IMR-90 (cell line): Measurements from ENCODE around the gene SYNE1. TPM values are rescaled to one million over a fixed set of nuclear protein-coding genes. Genes with fewer than 3 reads are reported as not detected.

Experiments used
- ATAC-seq: fragments of 200-7000 bp; cut with Tn5 transposase; 2 replicates; pipeline ENCODE4 v1.9.1; 2020; ENCODE audit warnings: low read depth, mild to moderate bottlenecking, moderate library complexity
- BruUV-seq: library from RNA; stranded (reverse); fragments of 400-500 nt; replicated peaks from 2 replicates; lab custom pipeline; 2021; lab: Mats Ljungman, UMichigan
- CTCF ChIA-PET: fragments of 300-600 bp; formaldehyde crosslinking; extraction: SDS; loops from one replicate; lab custom pipeline; 2021; ENCODE audit warnings: antibody characterized with exemption; lab: Yijun Ruan, JAX
- POLR2A ChIA-PET: fragments of 300-600 bp; sonication (Branson Sonifier 250); formaldehyde crosslinking; loops from one replicate; lab custom pipeline; 2022; ENCODE audit warnings: antibody characterized with exemption; ENCODE audit not compliant: unreplicated experiment; lab: Charles Lee
- DNase-seq: peaks from one replicate; pipeline ENCODE4 v3.0.0; 2013
- H2AFZ ChIP-seq: replicated peaks from 2 replicates; pipeline ENCODE3; 2013; ENCODE audit warnings: low read length, mild to moderate bottlenecking; ENCODE audit not compliant: poor library complexity
- H2AK5ac ChIP-seq: 2 replicates; pipeline ENCODE4 v1.6.1; 2013; ENCODE audit warnings: low read depth, low read length, inconsistent platforms
- H2AK9ac ChIP-seq: replicated peaks from 2 replicates; pipeline ENCODE3; 2013; ENCODE audit warnings: mild to moderate bottlenecking, low read depth, low read length, moderate library complexity; ENCODE audit not compliant: poor library complexity
- H2BK120ac ChIP-seq: 2 replicates; pipeline ENCODE4 v1.6.1; 2013; ENCODE audit warnings: low read depth, low read length, inconsistent platforms
- H2BK15ac ChIP-seq: 3 replicates; pipeline ENCODE4 v1.6.1; 2013; ENCODE audit warnings: low read depth, low read length, inconsistent platforms
- H2BK20ac ChIP-seq: 2 replicates; pipeline ENCODE4 v1.6.1; 2013; ENCODE audit warnings: low read depth, mild to moderate bottlenecking, inconsistent platforms, low read length, moderate library complexity
- H2BK5ac ChIP-seq: 2 replicates; pipeline ENCODE4 v1.6.1; 2013; ENCODE audit warnings: mild to moderate bottlenecking, low read depth, low read length, inconsistent platforms; ENCODE audit not compliant: poor library complexity, severe bottlenecking
- H3K14ac ChIP-seq: replicated peaks from 2 replicates; pipeline ENCODE4 v1.6.1; 2013; ENCODE audit warnings: low read depth, low read length, inconsistent platforms
- H3K18ac ChIP-seq: 2 replicates; pipeline ENCODE4 v1.6.1; 2013; ENCODE audit warnings: low read depth, low read length, control low read depth
- H3K23ac ChIP-seq: 2 replicates; pipeline ENCODE4 v1.6.1; 2013; ENCODE audit warnings: low read depth, low read length, inconsistent platforms
- H3K27ac ChIP-seq: 2 replicates; pipeline ENCODE4 v1.5.1; 2013; ENCODE audit warnings: mild to moderate bottlenecking, control low read depth, low read length; ENCODE audit not compliant: insufficient read depth
- H3K27me3 ChIP-seq: 2 replicates; pipeline ENCODE4 v1.6.1; 2013; ENCODE audit warnings: low read length; ENCODE audit not compliant: control insufficient read depth, insufficient read depth
- H3K36me3 ChIP-seq: 2 replicates; pipeline ENCODE4 v1.6.1; 2013; ENCODE audit warnings: low read length, mixed read lengths; ENCODE audit not compliant: control insufficient read depth, insufficient read depth
- H3K4ac ChIP-seq: 2 replicates; pipeline ENCODE4 v1.6.1; 2013; ENCODE audit warnings: low read depth, low read length, inconsistent platforms
- H3K4me1 ChIP-seq: 2 replicates; pipeline ENCODE4 v1.6.1; 2013; ENCODE audit warnings: low read length, mixed read lengths; ENCODE audit not compliant: control insufficient read depth, insufficient read depth
- H3K4me2 ChIP-seq: 2 replicates; pipeline ENCODE4 v1.6.1; 2013; ENCODE audit warnings: low read depth, mild to moderate bottlenecking, control low read depth, low read length, moderate library complexity
- H3K4me3 ChIP-seq: 2 replicates; pipeline ENCODE4 v1.5.1; 2013; ENCODE audit warnings: low read depth, mild to moderate bottlenecking, control low read depth, low read length, moderate library complexity; ENCODE audit not compliant: insufficient read depth
- H3K56ac ChIP-seq: 2 replicates; pipeline ENCODE4 v1.6.1; 2013; ENCODE audit warnings: low read length, inconsistent platforms; ENCODE audit not compliant: insufficient read depth; ENCODE audit errors: extremely low read depth
- H3K79me1 ChIP-seq, 2 experiments: 2 replicates each; pipeline ENCODE4 v1.6.1; 2013; ENCODE audit warnings: low read length in 2 of 2, inconsistent platforms in 1 of 2, low read depth in 1 of 2
- H3K9ac ChIP-seq: 2 replicates; pipeline ENCODE4 v1.6.1; 2013; ENCODE audit warnings: low read depth, low read length, control low read depth
- H3K9me1 ChIP-seq: 2 replicates; pipeline ENCODE4 v1.6.1; 2013; ENCODE audit warnings: low read length, inconsistent platforms; ENCODE audit not compliant: insufficient read depth
- H3K9me3 ChIP-seq: 2 replicates; pipeline ENCODE4 v1.6.1; 2013; ENCODE audit warnings: low read length; ENCODE audit not compliant: control insufficient read depth, insufficient read depth
- H4K20me1 ChIP-seq: 2 replicates; pipeline ENCODE4 v1.6.1; 2013; ENCODE audit warnings: low read length, inconsistent platforms; ENCODE audit not compliant: insufficient read depth
- H4K5ac ChIP-seq: 2 replicates; pipeline ENCODE4 v1.6.1; 2013; ENCODE audit warnings: mild to moderate bottlenecking, low read depth, low read length, control low read depth
- H4K8ac ChIP-seq, 2 experiments: 2 replicates each; pipeline ENCODE4 v1.6.1; 2013; ENCODE audit warnings: low read depth in 2 of 2, low read length in 2 of 2, control low read depth in 1 of 2, inconsistent platforms in 1 of 2
- H4K91ac ChIP-seq: 2 replicates; pipeline ENCODE4 v1.6.1; 2013; ENCODE audit warnings: low read depth, low read length, inconsistent platforms; ENCODE audit not compliant: insufficient read depth
- BHLHE40 ChIP-seq: fragments of 150-350 bp; IDR thresholded peaks from 2 replicates; pipeline ENCODE4 v1.6.1; 2016; ENCODE audit warnings: mild to moderate bottlenecking, low read depth, low read length
- CEBPB ChIP-seq: IDR thresholded peaks from 2 replicates; pipeline ENCODE4 v1.6.1; 2012; ENCODE audit warnings: low read depth, low read length, improper control_type of control experiment
- MXI1 ChIP-seq: IDR thresholded peaks from 2 replicates; pipeline ENCODE4 v1.6.1; 2012; ENCODE audit warnings: low read depth, mild to moderate bottlenecking, low read length, moderate library complexity, borderline replicate concordance
- POLR2A ChIP-seq: IDR thresholded peaks from 2 replicates; pipeline ENCODE4 v1.6.1; 2012; ENCODE audit warnings: mild to moderate bottlenecking, low read depth, low read length
- RAD21 ChIP-seq: IDR thresholded peaks from 2 replicates; pipeline ENCODE4 v1.6.1; 2012; ENCODE audit warnings: low read length, improper control_type of control experiment
- RCOR1 ChIP-seq: IDR thresholded peaks from 2 replicates; pipeline ENCODE4 v1.6.1; 2012; ENCODE audit warnings: mild to moderate bottlenecking, low read length, improper control_type of control experiment; ENCODE audit not compliant: insufficient replicate concordance
- USF2 ChIP-seq: fragments of 150-350 bp; IDR thresholded peaks from 2 replicates; pipeline ENCODE4 v1.6.1; 2017; ENCODE audit warnings: mild to moderate bottlenecking, antibody characterized with exemption, low read length, low read depth
- WGBS, 2 experiments: methylation state at CpG; one replicate each; pipeline versions ENCODE4 v1.1.5 to v1.1.7; 2013; ENCODE audit warnings: missing lambda C conversion rate in 2 of 2; ENCODE audit not compliant: insufficient read length in 1 of 2; ENCODE audit errors: extremely low coverage in 2 of 2; 5-methylcytosine and 5-hydroxymethylcytosine counted together
- dilution Hi-C: fragments of 300-500 bp; cut with HindIII; formaldehyde crosslinking; loops from one replicate; pipeline ENCODE4 v1.14.3; 2018; ENCODE audit warnings: low sequenced_read_pairs; ENCODE audit not compliant: unreplicated experiment
- in situ Hi-C: fragments of 300-500 bp; cut with MboI; formaldehyde crosslinking; loops from 3 replicates; pipeline ENCODE4 v1.14.3; 2019; ENCODE audit warnings: low sequenced_read_pairs, inconsistent platforms, mixed read lengths
- intact Hi-C: fragments of 100-400 bp; cut with micrococcal nuclease; formaldehyde crosslinking; loops from 2 replicates; pipeline ENCODE4 v1.10.0; 2022
- polyA plus RNA-seq, 3 experiments: library from polyadenylated mRNA; depleted of rRNA; stranded (reverse); fragments of >200 nt; gene quantifications; 2 replicates each; pipeline ENCODE4 v1.2.3, GENCODE V29; 2012; ENCODE audit warnings: low replicate concordance in 1 of 3
- total RNA-seq: library from RNA; depleted of rRNA; stranded (reverse); fragments of >200 nt; gene quantifications from 2 replicates; pipeline ENCODE4 v1.2.3, GENCODE V29; 2012

The SYNE1 gene
- total and polyA plus RNA-seq, 2 of the 4 experiments (the other 2 are of a cell fraction): 34.1 to 159 TPM

GRCh38 chr6:152435816-152436215 is 201.3 kb downstream of the SYNE1 start:
- no peak overlapping the region for H3K4me2 ChIP-seq
- TF ChIP-seq USF2: no peak
- TF ChIP-seq BHLHE40: no peak
- no peak for TF ChIP-seq POLR2A
- TF ChIP-seq MXI1: no peak
- TF ChIP-seq RAD21: no peak
- TF ChIP-seq CEBPB: no peak
- no peak for TF ChIP-seq RCOR1
- H4K91ac ChIP-seq: no peak overlapping the region
- H2BK20ac ChIP-seq: no peak overlapping the region
- H3K9me3 ChIP-seq: no peaks in the 10 kb centered on the region
- ATAC-seq: no peak
- CTCF ChIA-PET: no interaction called here
- H3K27me3 ChIP-seq: no peaks in the 10 kb centered on the region
- H3K9ac ChIP-seq: no peak overlapping the region
- no peak overlapping the region for H2BK15ac ChIP-seq
- no peaks in the 10 kb centered on the region; the same call in 1 of the 2 replicates for H3K9me1 ChIP-seq
- no peaks in the 10 kb centered on the region for H3K79me1 ChIP-seq
- dilution Hi-C loops: no loop called here
- intact Hi-C loops: no loop called here
- no peak overlapping the region for H2AFZ ChIP-seq
- H2AK5ac ChIP-seq: no peak overlapping the region
- WGBS, 2 experiments: no CpG with 5 or more reads among the region's 3 CpGs
- H2BK120ac ChIP-seq: no peak overlapping the region
- no peak overlapping the region for H4K5ac ChIP-seq
- no peak overlapping the region for H3K18ac ChIP-seq
- H3K14ac ChIP-seq: no peak overlapping the region
- no peak overlapping the region for H4K8ac ChIP-seq
- H4K20me1 ChIP-seq: no peaks in the 10 kb centered on the region
- no peak overlapping the region for H2AK9ac ChIP-seq
- no peak overlapping the region for H3K4me3 ChIP-seq
- H3K23ac ChIP-seq: no peak overlapping the region
- no peak overlapping the region for H3K27ac ChIP-seq
- H2BK5ac ChIP-seq: no peak overlapping the region
- no TSS peak for BruUV-seq
- no peak for DNase-seq
- no peaks in the 10 kb centered on the region for H3K36me3 ChIP-seq
- H3K4me1 ChIP-seq: no peaks in the 10 kb centered on the region
- H3K4ac ChIP-seq: no peak overlapping the region
- no peak overlapping the region for H3K56ac ChIP-seq
- in situ Hi-C loops: no loop called here
- POLR2A ChIA-PET: no interaction called here
